HG02588 (cell line): Measurements from ENCODE around the gene EMC10.
"Not testable (repeated sequence)": the region's sequence is repeated elsewhere in the genome, so short reads cannot be mapped to it uniquely, and the experiment has no call there.

ENCODE experiments used
- ATAC-seq: cut with Tn5 transposase; IDR thresholded peaks from one replicate; pipeline ENCODE4 v1.9.1; 2021; ENCODE audit warnings: mild to moderate bottlenecking, moderate library complexity; ENCODE audit not compliant: unreplicated experiment

Gene EMC10

GRCh38 chr19:50512999-50513745, 36.9 kb downstream of the EMC10 start:
- ATAC-seq = no peak

GRCh38 chr19:50513746-50514345, 37.5 kb downstream of the EMC10 start, which contains the start of gene ASPDH:
ASPDH (minus strand) TSS chr19:50513913; CDS start chr19:50513823, 90 bp downstream.
- no peak for ATAC-seq

GRCh38 chr19:50514346-50515167, 38.2 kb downstream of the EMC10 start:
- ATAC-seq = no peak

GRCh38 chr19:50515168-50515561, 38.9 kb downstream of the EMC10 start:
- no peak for ATAC-seq

- no peak for ATAC-seq
These were observed 40.1 kb downstream of the EMC10 start for GRCh38 chr19:50516456-50516855.

GRCh38 chr19:50516964-50517703, 40.8 kb downstream of the EMC10 start:
- no peak for ATAC-seq

- ATAC-seq = no peak
These were observed 41.4 kb downstream of the EMC10 start for GRCh38 chr19:50517704-50518075.

- ATAC-seq = no peak
These were observed 42.0 kb downstream of the EMC10 start for GRCh38 chr19:50518091-50519005.

GRCh38 chr19:50519006-50519575, 42.8 kb downstream of the EMC10 start:
- no peak for ATAC-seq

GRCh38 chr19:50520822-50521465, 44.6 kb downstream of the EMC10 start:
- no peak for ATAC-seq

GRCh38 chr19:50522881-50523280, 46.6 kb downstream of the EMC10 start:
- no peak for ATAC-seq

- ATAC-seq = not testable (repeated sequence)
These were observed 51.7 kb downstream of the EMC10 start for GRCh38 chr19:50528052-50528451.

- no peak for ATAC-seq
These were observed 54.9 kb downstream of the EMC10 start for GRCh38 chr19:50531171-50531612.

- ATAC-seq = no peak
These were observed 56.6 kb downstream of the EMC10 start for GRCh38 chr19:50532952-50533351.

GRCh38 chr19:50534478-50534877, 58.2 kb downstream of the EMC10 start:
- no peak for ATAC-seq

GRCh38 chr19:50535672-50536187, 59.4 kb downstream of the EMC10 start:
- ATAC-seq = no peak

- ATAC-seq = no peak
These were observed 60.5 kb downstream of the EMC10 start for GRCh38 chr19:50536662-50537305.

GRCh38 chr19:50537306-50537685, 61.0 kb downstream of the EMC10 start:
- no peak for ATAC-seq
